Measurements from ENCODE around the gene ROBO1.

ROBO1 gene

GRCh38 chr3:79160421-79160820, 607.4 kb downstream of the ROBO1 start:
- DNase-seq (ENCODE audit: low read depth), result no peak

- no peak for DNase-seq (ENCODE audit: low read depth)
Observed at GRCh38 chr3:79159736-79160135, 608.1 kb downstream of the ROBO1 start.

GRCh38 chr3:79157191-79157590, 610.6 kb downstream of the ROBO1 start:
- no peak for DNase-seq (ENCODE audit: low read depth)

- no peak for DNase-seq (ENCODE audit: low read depth)
Observed at GRCh38 chr3:79154865-79155264, 612.9 kb downstream of the ROBO1 start.

GRCh38 chr3:79148786-79149185, 619.0 kb downstream of the ROBO1 start:
- DNase-seq (ENCODE audit: low read depth), result no peak

- DNase-seq (ENCODE audit: low read depth), result no peak
Observed at GRCh38 chr3:79146024-79146423, 621.8 kb downstream of the ROBO1 start.

GRCh38 chr3:79140708-79141107, 627.1 kb downstream of the ROBO1 start:
- DNase-seq (ENCODE audit: low read depth), result no peak

- DNase-seq (ENCODE audit: low read depth), result no peak
Observed at GRCh38 chr3:79139395-79140068, 628.3 kb downstream of the ROBO1 start.

- no peak for DNase-seq (ENCODE audit: low read depth)
Observed at GRCh38 chr3:79125313-79125984, 642.3 kb downstream of the ROBO1 start.

- no peak for DNase-seq (ENCODE audit: low read depth)
Observed at GRCh38 chr3:79115458-79115857, 652.3 kb downstream of the ROBO1 start.

GRCh38 chr3:79113876-79114275, 653.9 kb downstream of the ROBO1 start:
- no peak for DNase-seq (ENCODE audit: low read depth)

GRCh38 chr3:79111375-79112052, 656.3 kb downstream of the ROBO1 start:
- DNase-seq (ENCODE audit: low read depth), result no peak

GRCh38 chr3:79109754-79110153, 658.0 kb downstream of the ROBO1 start:
- no peak for DNase-seq (ENCODE audit: low read depth)

- DNase-seq (ENCODE audit: low read depth), result no peak
Observed at GRCh38 chr3:79103307-79103706, 664.5 kb downstream of the ROBO1 start.

- DNase-seq (ENCODE audit: low read depth), result no peak
Observed at GRCh38 chr3:79097964-79098660, 669.7 kb downstream of the ROBO1 start.

- no peak for DNase-seq (ENCODE audit: low read depth)
Observed at GRCh38 chr3:79094654-79095053, 673.1 kb downstream of the ROBO1 start.

GRCh38 chr3:79086514-79086913, 681.3 kb downstream of the ROBO1 start:
- DNase-seq (ENCODE audit: low read depth), result no peak

- no peak for DNase-seq (ENCODE audit: low read depth)
Observed at GRCh38 chr3:79085171-79085570, 682.6 kb downstream of the ROBO1 start.

GRCh38 chr3:79081335-79081734, 686.5 kb downstream of the ROBO1 start:
- DNase-seq (ENCODE audit: low read depth), result no peak

- DNase-seq (ENCODE audit: low read depth), result no peak
Observed at GRCh38 chr3:79074558-79074957, 693.2 kb downstream of the ROBO1 start.

GRCh38 chr3:79067734-79068133, 700.1 kb downstream of the ROBO1 start:
- no peak for DNase-seq (ENCODE audit: low read depth)

GRCh38 chr3:79066481-79066880, 701.3 kb downstream of the ROBO1 start:
- DNase-seq (ENCODE audit: low read depth), result no peak

GRCh38 chr3:79063624-79064023, 704.2 kb downstream of the ROBO1 start:
- DNase-seq (ENCODE audit: low read depth), result no peak
